ENCODE measurements around the gene HAPSTR1. TPM values are rescaled to one million over a fixed set of nuclear protein-coding genes. Genes with fewer than 3 reads are reported as not detected.

HAPSTR1 gene
- total and polyA plus RNA-seq, 2 of the 4 experiments (the other 2 are of a cell fraction) = 22.2 to 56.5 TPM

DNA sequence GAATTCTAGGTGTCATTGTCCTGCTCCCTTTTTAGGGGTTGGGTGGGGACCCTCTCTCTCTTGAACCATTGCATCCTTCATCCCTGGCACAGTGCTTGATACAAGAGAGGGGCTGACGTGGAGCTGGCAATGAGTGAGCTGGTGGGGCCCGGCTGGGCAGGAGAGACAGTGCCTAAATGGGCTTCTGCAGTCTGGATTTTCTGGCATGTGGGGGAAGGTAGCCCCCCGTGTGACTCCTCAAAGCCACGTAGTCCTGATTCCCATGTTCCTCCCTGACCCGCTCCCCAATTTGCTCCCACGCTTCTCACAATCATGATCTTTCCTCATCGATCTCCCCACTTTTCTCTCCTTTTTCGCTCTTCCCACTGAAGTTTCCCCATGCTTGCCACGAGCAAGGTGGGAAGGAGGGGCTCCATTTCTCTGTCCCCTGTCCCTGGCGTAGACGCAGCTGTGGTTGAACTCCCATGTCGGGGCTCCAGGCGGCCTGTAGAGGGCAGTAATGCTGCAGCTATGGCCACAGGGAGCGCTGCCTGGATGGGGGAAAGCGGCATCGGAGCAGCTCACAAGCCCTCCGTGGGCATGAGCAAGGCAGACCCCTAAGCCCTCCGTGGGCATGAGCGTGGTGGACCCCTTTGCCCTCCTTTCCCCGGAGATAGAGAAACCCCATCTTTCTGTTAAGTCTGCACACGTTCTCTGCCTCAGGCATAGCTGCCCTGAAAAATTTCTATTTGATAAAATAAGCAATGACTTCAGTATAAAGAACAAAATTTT, 47.5 kb downstream of the HAPSTR1 start (continued):
- TF ChIP-seq RCOR1 (IDR thresholded peaks at IDR 0.05; ENCODE audit: insufficient replicate concordance, low read length) = no peak
- peak; percentile 81 for TF ChIP-seq RAD21 (IDR thresholded peaks at IDR 0.05; ENCODE audit: low read length)
- no peak for TF ChIP-seq CEBPB (IDR thresholded peaks at IDR 0.05; ENCODE audit: low read depth, low read length)
- no peak for TF ChIP-seq NFE2L2 (IDR thresholded peaks at IDR 0.05; ENCODE audit: low read depth, low read length)
- peak; percentile 53; the same call in 1 of the 2 replicates for TF ChIP-seq SMC3 (IDR thresholded peaks at IDR 0.05; ENCODE audit: low read depth, low read length)
- TF ChIP-seq POLR2A (IDR thresholded peaks at IDR 0.05; ENCODE audit: low read depth, low read length) = no peak; the same call in 1 of the 2 replicates
- TF ChIP-seq BHLHE40 (IDR thresholded peaks at IDR 0.05; ENCODE audit: low read depth, low read length) = no peak

All from IMR-90 (cell line).